Panc1 (cell line): Measurements from ENCODE around the gene HYAL1. TPM values are rescaled to one million over a fixed set of nuclear protein-coding genes. Genes with fewer than 3 reads are reported as not detected.

Experiments used
- ATAC-seq: fragments of 200-7000 bp; cut with Tn5 transposase; 2 replicates; pipeline ENCODE4 v1.9.1; 2020; ENCODE audit warnings: mild to moderate bottlenecking, moderate library complexity
- BruUV-seq: library from RNA; stranded (reverse); fragments of 400-500 nt; replicated peaks from 2 replicates; lab custom pipeline; 2021; lab: Mats Ljungman, UMichigan
- CTCF ChIA-PET: fragments of 300-600 bp; sonication (Branson Sonifier 250); formaldehyde crosslinking; loops from one replicate; lab custom pipeline; 2022; ENCODE audit warnings: antibody characterized with exemption; lab: Charles Lee
- POLR2A ChIA-PET: fragments of 300-600 bp; sonication (Branson Sonifier 250); formaldehyde crosslinking; loops from one replicate; lab custom pipeline; 2022; ENCODE audit warnings: antibody characterized with exemption; lab: Charles Lee
- DNase-seq: peaks from one replicate; pipeline ENCODE4 v3.0.0-alpha.2; 2010; ENCODE audit warnings: low read depth, low spot score
- H3K27ac ChIP-seq: 2 replicates; pipeline ENCODE4 v1.5.1; 2011; ENCODE audit warnings: mild to moderate bottlenecking, low read length, inconsistent platforms
- H3K27me3 ChIP-seq: fragments of 200-500 bp; sonication (Bioruptor generic); 2 replicates; pipeline ENCODE4 v1.6.0; 2014; ENCODE audit warnings: low read length, inconsistent platforms; ENCODE audit not compliant: control insufficient read depth, insufficient read depth
- H3K36me3 ChIP-seq: fragments of 200-500 bp; sonication (Bioruptor generic); 2 replicates; pipeline ENCODE4 v1.5.1; 2014; ENCODE audit warnings: inconsistent platforms, mild to moderate bottlenecking, low read length, moderate library complexity; ENCODE audit not compliant: control insufficient read depth, insufficient read depth
- H3K4me1 ChIP-seq: 2 replicates; pipeline ENCODE4 v1.5.1; 2011; ENCODE audit warnings: inconsistent platforms, mild to moderate bottlenecking, low read length, moderate library complexity; ENCODE audit not compliant: control insufficient read depth, insufficient read depth
- H3K4me3 ChIP-seq, 2 experiments: 2 replicates each; pipeline ENCODE4 v1.5.1; 2011 to 2012; ENCODE audit warnings: low read depth in 2 of 2, low read length in 2 of 2, mild to moderate bottlenecking in 2 of 2, inconsistent platforms in 1 of 2, moderate library complexity in 1 of 2
- H3K9me3 ChIP-seq: fragments of 200-500 bp; sonication (Bioruptor generic); 2 replicates; pipeline ENCODE4 v1.5.1; 2014; ENCODE audit warnings: low read depth, mild to moderate bottlenecking, inconsistent platforms, low read length, moderate library complexity; ENCODE audit not compliant: control insufficient read depth, insufficient read depth
- POLR2AphosphoS5 ChIP-seq: IDR thresholded peaks from 2 replicates; pipeline ENCODE4 v1.6.1; 2012; ENCODE audit warnings: mild to moderate bottlenecking, low read depth, low read length, moderate library complexity
- SIN3A ChIP-seq: IDR thresholded peaks from 2 replicates; pipeline ENCODE4 v1.6.1; 2012; ENCODE audit warnings: low read depth, mild to moderate bottlenecking, low read length, moderate library complexity, borderline replicate concordance; ENCODE audit not compliant: insufficient read depth
- TCF7L2 ChIP-seq: IDR thresholded peaks from 2 replicates; pipeline ENCODE4 v1.6.1; 2011; ENCODE audit warnings: mild to moderate bottlenecking, low read depth, low read length, inconsistent platforms
- in situ Hi-C: cut with HindIII; loops from 2 replicates; pipeline ENCODE4 v1.10.0; 2016; ENCODE audit warnings: low sequenced_read_pairs, low pct_unique_long_range_greater_than_20kb
- intact Hi-C: fragments of 100-400 bp; cut with micrococcal nuclease; formaldehyde crosslinking; loops from one replicate; pipeline ENCODE4 v1.10.0; 2022; ENCODE audit not compliant: unreplicated experiment
- total RNA-seq: library from RNA; stranded (reverse); gene quantifications from one replicate; pipeline ENCODE4 v1.2.1, GENCODE V29; 2021; ENCODE audit not compliant: unreplicated experiment
- TF ChIP-seq, protein P1 (sequence below), 2 experiments: IDR thresholded peaks; 2 replicates each; pipeline ENCODE4 v1.6.1; 2011 to 2012; ENCODE audit warnings: low read depth in 2 of 2, control low read depth in 1 of 2, low read length in 1 of 2, mild to moderate bottlenecking in 1 of 2, moderate library complexity in 1 of 2; ENCODE audit not compliant: insufficient read depth in 1 of 2
- TF ChIP-seq, protein P2 (sequence below): fragments of 450-650 bp; IDR thresholded peaks from 2 replicates; pipeline ENCODE4 v1.5.1; 2017; ENCODE audit warnings: mild to moderate bottlenecking

Gene HYAL1
- total RNA-seq, 1 experiment from 2014 or later = 0.18 TPM

- DNase-seq = no peak
- no TSS peak for BruUV-seq
- Histone ChIP-seq H3K27ac (no peak overlapping the region), H3K4me3 (no peak overlapping the region), H3K36me3 (no peaks in the 10 kb centered on the region), H3K9me3 (no peaks in the 10 kb centered on the region), H3K27me3 (no peaks in the 10 kb centered on the region), H3K4me1 (peaks cover 4% of the 10 kb centered on the region)
- TF ChIP-seq, protein P1, sequence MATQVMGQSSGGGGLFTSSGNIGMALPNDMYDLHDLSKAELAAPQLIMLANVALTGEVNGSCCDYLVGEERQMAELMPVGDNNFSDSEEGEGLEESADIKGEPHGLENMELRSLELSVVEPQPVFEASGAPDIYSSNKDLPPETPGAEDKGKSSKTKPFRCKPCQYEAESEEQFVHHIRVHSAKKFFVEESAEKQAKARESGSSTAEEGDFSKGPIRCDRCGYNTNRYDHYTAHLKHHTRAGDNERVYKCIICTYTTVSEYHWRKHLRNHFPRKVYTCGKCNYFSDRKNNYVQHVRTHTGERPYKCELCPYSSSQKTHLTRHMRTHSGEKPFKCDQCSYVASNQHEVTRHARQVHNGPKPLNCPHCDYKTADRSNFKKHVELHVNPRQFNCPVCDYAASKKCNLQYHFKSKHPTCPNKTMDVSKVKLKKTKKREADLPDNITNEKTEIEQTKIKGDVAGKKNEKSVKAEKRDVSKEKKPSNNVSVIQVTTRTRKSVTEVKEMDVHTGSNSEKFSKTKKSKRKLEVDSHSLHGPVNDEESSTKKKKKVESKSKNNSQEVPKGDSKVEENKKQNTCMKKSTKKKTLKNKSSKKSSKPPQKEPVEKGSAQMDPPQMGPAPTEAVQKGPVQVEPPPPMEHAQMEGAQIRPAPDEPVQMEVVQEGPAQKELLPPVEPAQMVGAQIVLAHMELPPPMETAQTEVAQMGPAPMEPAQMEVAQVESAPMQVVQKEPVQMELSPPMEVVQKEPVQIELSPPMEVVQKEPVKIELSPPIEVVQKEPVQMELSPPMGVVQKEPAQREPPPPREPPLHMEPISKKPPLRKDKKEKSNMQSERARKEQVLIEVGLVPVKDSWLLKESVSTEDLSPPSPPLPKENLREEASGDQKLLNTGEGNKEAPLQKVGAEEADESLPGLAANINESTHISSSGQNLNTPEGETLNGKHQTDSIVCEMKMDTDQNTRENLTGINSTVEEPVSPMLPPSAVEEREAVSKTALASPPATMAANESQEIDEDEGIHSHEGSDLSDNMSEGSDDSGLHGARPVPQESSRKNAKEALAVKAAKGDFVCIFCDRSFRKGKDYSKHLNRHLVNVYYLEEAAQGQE (IDR thresholded peaks at IDR 0.05; ENCODE audit: insufficient read depth in 1 of 2, low read depth in 2 of 2, low read length in 1 of 2) = no peak
- TF ChIP-seq SIN3A = no peak
- TF ChIP-seq, protein P2, sequence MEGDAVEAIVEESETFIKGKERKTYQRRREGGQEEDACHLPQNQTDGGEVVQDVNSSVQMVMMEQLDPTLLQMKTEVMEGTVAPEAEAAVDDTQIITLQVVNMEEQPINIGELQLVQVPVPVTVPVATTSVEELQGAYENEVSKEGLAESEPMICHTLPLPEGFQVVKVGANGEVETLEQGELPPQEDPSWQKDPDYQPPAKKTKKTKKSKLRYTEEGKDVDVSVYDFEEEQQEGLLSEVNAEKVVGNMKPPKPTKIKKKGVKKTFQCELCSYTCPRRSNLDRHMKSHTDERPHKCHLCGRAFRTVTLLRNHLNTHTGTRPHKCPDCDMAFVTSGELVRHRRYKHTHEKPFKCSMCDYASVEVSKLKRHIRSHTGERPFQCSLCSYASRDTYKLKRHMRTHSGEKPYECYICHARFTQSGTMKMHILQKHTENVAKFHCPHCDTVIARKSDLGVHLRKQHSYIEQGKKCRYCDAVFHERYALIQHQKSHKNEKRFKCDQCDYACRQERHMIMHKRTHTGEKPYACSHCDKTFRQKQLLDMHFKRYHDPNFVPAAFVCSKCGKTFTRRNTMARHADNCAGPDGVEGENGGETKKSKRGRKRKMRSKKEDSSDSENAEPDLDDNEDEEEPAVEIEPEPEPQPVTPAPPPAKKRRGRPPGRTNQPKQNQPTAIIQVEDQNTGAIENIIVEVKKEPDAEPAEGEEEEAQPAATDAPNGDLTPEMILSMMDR = no peak
- TF ChIP-seq POLR2AphosphoS5 = no peak
- no peak for TF ChIP-seq TCF7L2
- intact Hi-C loops = no loop called here
- CTCF ChIA-PET = no interaction called here
- POLR2A ChIA-PET = no interaction called here
- in situ Hi-C loops = no loop called here
- ATAC-seq = no peak
These were observed 1.0 kb downstream of the HYAL1 start for GRCh38 chr3:50302095-50303012.

- POLR2A ChIA-PET = no interaction called here
- BruUV-seq = no TSS peak
- in situ Hi-C loops = no loop called here
These were observed 2.6 kb downstream of the HYAL1 start for GRCh38 chr3:50300681-50301254.

More at GRCh38 chr3:50300681-50301254, 2.6 kb downstream of the HYAL1 start:
- H3K27ac ChIP-seq = no peak overlapping the region
- ATAC-seq = no peak
- intact Hi-C loops = no loop called here
- CTCF ChIA-PET = interaction anchor here (0.6 kb wide), 1 partner anchor 101 kb away, joined by 6 read pairs; no protein-coding TSS in a partner anchor
- TF ChIP-seq, protein P1 (IDR thresholded peaks at IDR 0.05; ENCODE audit: insufficient read depth in 1 of 2, low read depth in 2 of 2, low read length in 1 of 2) = no peak
- TF ChIP-seq, protein P2 = no peak
- TF ChIP-seq POLR2AphosphoS5 = no peak
- H3K36me3 ChIP-seq = no peaks in the 10 kb centered on the region
- no peak overlapping the region for H3K4me3 ChIP-seq
- H3K27me3 ChIP-seq = no peaks in the 10 kb centered on the region
- no peak for DNase-seq
- peaks cover 4% of the 10 kb centered on the region for H3K4me1 ChIP-seq
- no peaks in the 10 kb centered on the region for H3K9me3 ChIP-seq
